Gastroesophageal sphincter (tissue), 3 donors: Measurements from ENCODE around the gene LCNL1.

Experiments
- CTCF ChIP-seq, 4 experiments: fragments of 200-600 bp in 2 of 4; fragments of 450-650 bp in 2 of 4; sonication (generic) in 1 of 4; IDR thresholded peaks; one replicate each; pipeline ENCODE4 v1.5.1; 2017 to 2019; ENCODE audit warnings: antibody characterized with exemption in 4 of 4, mild to moderate bottlenecking in 2 of 4, moderate library complexity in 2 of 4
- POLR2AphosphoS5 ChIP-seq: sonication (generic); formaldehyde crosslinking; IDR thresholded peaks from one replicate; pipeline ENCODE4 v1.6.1; 2017; ENCODE audit warnings: antibody characterized with exemption

GRCh38 chr9:136978865-136979544, 3.8 kb upstream of the LCNL1 start:
- no peak for TF ChIP-seq POLR2AphosphoS5
- no peak for TF ChIP-seq CTCF (IDR thresholded peaks at IDR 0.05)
